ENCODE results near the gene CASK.

Gene CASK

GRCh38 chrX:41912923-41913322 is 10.4 kb downstream of the CASK start:
- no peak for DNase-seq (ENCODE audit: low spot score)

- no peak for DNase-seq (ENCODE audit: low spot score)
These were observed 14.3 kb downstream of the CASK start for GRCh38 chrX:41909068-41909467.

GRCh38 chrX:41906515-41907187 is 16.7 kb downstream of the CASK start:
- DNase-seq (ENCODE audit: low spot score): no peak

GRCh38 chrX:41903544-41903943 is 19.8 kb downstream of the CASK start:
- DNase-seq (ENCODE audit: low spot score): no peak

- no peak for DNase-seq (ENCODE audit: low spot score)
These were observed 23.0 kb downstream of the CASK start for GRCh38 chrX:41900321-41900720.

- DNase-seq (ENCODE audit: low spot score): no peak
These were observed 27.5 kb downstream of the CASK start for GRCh38 chrX:41895826-41896225.

GRCh38 chrX:41890026-41890423 is 33.3 kb downstream of the CASK start:
- DNase-seq (ENCODE audit: low spot score): no peak

- no peak for DNase-seq (ENCODE audit: low spot score)
These were observed 33.9 kb downstream of the CASK start for GRCh38 chrX:41889317-41890025.

- no peak for DNase-seq (ENCODE audit: low spot score)
These were observed 35.7 kb downstream of the CASK start for GRCh38 chrX:41887691-41888090.

- no peak for DNase-seq (ENCODE audit: low spot score)
These were observed 37.6 kb downstream of the CASK start for GRCh38 chrX:41885724-41886123.

- no peak for DNase-seq (ENCODE audit: low spot score)
These were observed 42.2 kb downstream of the CASK start for GRCh38 chrX:41881166-41881565.

- DNase-seq (ENCODE audit: low spot score): no peak
These were observed 46.2 kb downstream of the CASK start for GRCh38 chrX:41877167-41877566.

GRCh38 chrX:41875142-41875541 is 48.2 kb downstream of the CASK start:
- no peak for DNase-seq (ENCODE audit: low spot score)

- DNase-seq (ENCODE audit: low spot score): no peak
These were observed 52.6 kb downstream of the CASK start for GRCh38 chrX:41870719-41871151.

- DNase-seq (ENCODE audit: low spot score): no peak
These were observed 54.9 kb downstream of the CASK start for GRCh38 chrX:41868392-41868977.

- DNase-seq (ENCODE audit: low spot score): no peak
These were observed 59.8 kb downstream of the CASK start for GRCh38 chrX:41863343-41864203.

GRCh38 chrX:41862562-41863184 is 60.7 kb downstream of the CASK start:
- no peak for DNase-seq (ENCODE audit: low spot score)

- DNase-seq (ENCODE audit: low spot score): no peak
These were observed 65.1 kb downstream of the CASK start for GRCh38 chrX:41858161-41858775.

GRCh38 chrX:41857670-41858069 is 65.7 kb downstream of the CASK start:
- DNase-seq (ENCODE audit: low spot score): no peak

GRCh38 chrX:41846714-41847113 is 76.6 kb downstream of the CASK start:
- DNase-seq (ENCODE audit: low spot score): no peak

GRCh38 chrX:41837270-41837944 is 85.9 kb downstream of the CASK start:
- DNase-seq (ENCODE audit: low spot score): no peak

All from HuH-7.5 (cell line).